HG03460 (cell line): ENCODE measurements around the gene HOXC6.

Source experiments
- ATAC-seq: cut with Tn5 transposase; IDR thresholded peaks from one replicate; pipeline ENCODE4 v1.9.1; 2021; ENCODE audit not compliant: unreplicated experiment

HOXC6 gene

GRCh38 chr12:54025499-54026405, 2.5 kb upstream of the HOXC6 start:
- ATAC-seq = no peak

GRCh38 chr12:54026640-54027441, 1.4 kb upstream of the HOXC6 start:
- no peak for ATAC-seq

GRCh38 chr12:54027442-54027786, 826 bp upstream of the HOXC6 start:
- no peak for ATAC-seq

GRCh38 chr12:54029529-54030441, 1.5 kb downstream of the HOXC6 start:
- ATAC-seq = no peak

GRCh38 chr12:54030442-54030801, 2.2 kb downstream of the HOXC6 start:
- no peak for ATAC-seq

GRCh38 chr12:54030889-54031471, 2.7 kb downstream of the HOXC6 start:
- ATAC-seq = no peak

- no peak for ATAC-seq
Observed at GRCh38 chr12:54031480-54031879, 3.2 kb downstream of the HOXC6 start.

GRCh38 chr12:54032086-54032619, 3.9 kb downstream of the HOXC6 start:
- no peak for ATAC-seq

GRCh38 chr12:54032627-54033100, 4.4 kb downstream of the HOXC6 start, which contains the start of gene HOXC5:
Gene HOXC5, plus strand, starts transcription at chr12:54033050. Its CDS starts 73 bp downstream, at chr12:54033123.
- no peak for ATAC-seq

GRCh38 chr12:54033106-54033979, 5.1 kb downstream of the HOXC6 start:
- no peak for ATAC-seq

- ATAC-seq = no peak
Observed at GRCh38 chr12:54033980-54034784, 5.9 kb downstream of the HOXC6 start.

GRCh38 chr12:54034785-54035310, 6.6 kb downstream of the HOXC6 start:
- ATAC-seq = no peak

GRCh38 chr12:54035568-54036264, 7.5 kb downstream of the HOXC6 start:
- no peak for ATAC-seq

- no peak for ATAC-seq
Observed at GRCh38 chr12:54036620-54037359, 8.6 kb downstream of the HOXC6 start.

GRCh38 chr12:54037360-54038283, 9.4 kb downstream of the HOXC6 start:
- ATAC-seq = no peak
